ENCODE data around the gene PAXIP1. TPM values are rescaled to one million over a fixed set of nuclear protein-coding genes. Genes with fewer than 3 reads are reported as not detected.

PAXIP1 gene
- total RNA-seq, 1 donor from 2014 or later, result 16.7 TPM

- no peak for DNase-seq (ENCODE audit: extremely low spot score in 2 of 2)
- Histone ChIP-seq H3K4me1 (no peaks in the 10 kb centered on the region), H3K36me3 (no peaks in the 10 kb centered on the region), H3K9me3 (no peaks in the 10 kb centered on the region), H3K4me3 (no peak overlapping the region), H3K27me3 (no peaks in the 10 kb centered on the region), H3K27ac (no peak overlapping the region)
- TF ChIP-seq POLR2AphosphoS5 (IDR thresholded peaks at IDR 0.05; ENCODE audit: insufficient read depth in 1 of 2, low read depth in 1 of 2), result no peak
- TF ChIP-seq POLR2A (IDR thresholded peaks at IDR 0.05), result no peak
- no peak for TF ChIP-seq CTCF (IDR thresholded peaks at IDR 0.05)
- intact Hi-C loops (cut with DNase I), result no loop called here
Measured at GRCh38 chr7:154898973-154899855, 103.7 kb downstream of the PAXIP1 start.

- no peaks in the 10 kb centered on the region for H3K36me3 ChIP-seq
- intact Hi-C loops (cut with DNase I), result no loop called here
- TF ChIP-seq POLR2AphosphoS5 (IDR thresholded peaks at IDR 0.05; ENCODE audit: insufficient read depth in 1 of 2, low read depth in 1 of 2) (no peak), POLR2A (IDR thresholded peaks at IDR 0.05) (no peak), CTCF (IDR thresholded peaks at IDR 0.05) (no peak)
- H3K27me3 ChIP-seq, result no peaks in the 10 kb centered on the region
- H3K4me1 ChIP-seq, result no peaks in the 10 kb centered on the region
- H3K9me3 ChIP-seq, result no peaks in the 10 kb centered on the region
- no peak overlapping the region for H3K4me3 ChIP-seq
- no peak overlapping the region for H3K27ac ChIP-seq
- DNase-seq (ENCODE audit: extremely low spot score in 2 of 2), result no peak
Measured at GRCh38 chr7:154896076-154896475, 106.8 kb downstream of the PAXIP1 start.

Other genes with a start within 250 kb of the PAXIP1 start
- not detected for gene HTR5A, start 67.2 kb upstream of the PAXIP1 start, total RNA-seq

All from vagina (tissue), 2 donors.